HG03159 (cell line): ENCODE measurements around the gene AP1G2.
A peak's percentile ranks its signal among the peaks of the same experiment; 100 is the strongest.
"Not testable (repeated sequence)": the region's sequence is repeated elsewhere in the genome, so short reads cannot be mapped to it uniquely, and the experiment has no call there.

Experiments used
- ATAC-seq: cut with Tn5 transposase; IDR thresholded peaks from one replicate; pipeline ENCODE4 v1.9.1; 2021; ENCODE audit warnings: mild to moderate bottlenecking, moderate library complexity; ENCODE audit not compliant: unreplicated experiment

Gene AP1G2, protein sequence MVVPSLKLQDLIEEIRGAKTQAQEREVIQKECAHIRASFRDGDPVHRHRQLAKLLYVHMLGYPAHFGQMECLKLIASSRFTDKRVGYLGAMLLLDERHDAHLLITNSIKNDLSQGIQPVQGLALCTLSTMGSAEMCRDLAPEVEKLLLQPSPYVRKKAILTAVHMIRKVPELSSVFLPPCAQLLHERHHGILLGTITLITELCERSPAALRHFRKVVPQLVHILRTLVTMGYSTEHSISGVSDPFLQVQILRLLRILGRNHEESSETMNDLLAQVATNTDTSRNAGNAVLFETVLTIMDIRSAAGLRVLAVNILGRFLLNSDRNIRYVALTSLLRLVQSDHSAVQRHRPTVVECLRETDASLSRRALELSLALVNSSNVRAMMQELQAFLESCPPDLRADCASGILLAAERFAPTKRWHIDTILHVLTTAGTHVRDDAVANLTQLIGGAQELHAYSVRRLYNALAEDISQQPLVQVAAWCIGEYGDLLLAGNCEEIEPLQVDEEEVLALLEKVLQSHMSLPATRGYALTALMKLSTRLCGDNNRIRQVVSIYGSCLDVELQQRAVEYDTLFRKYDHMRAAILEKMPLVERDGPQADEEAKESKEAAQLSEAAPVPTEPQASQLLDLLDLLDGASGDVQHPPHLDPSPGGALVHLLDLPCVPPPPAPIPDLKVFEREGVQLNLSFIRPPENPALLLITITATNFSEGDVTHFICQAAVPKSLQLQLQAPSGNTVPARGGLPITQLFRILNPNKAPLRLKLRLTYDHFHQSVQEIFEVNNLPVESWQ

DNA sequence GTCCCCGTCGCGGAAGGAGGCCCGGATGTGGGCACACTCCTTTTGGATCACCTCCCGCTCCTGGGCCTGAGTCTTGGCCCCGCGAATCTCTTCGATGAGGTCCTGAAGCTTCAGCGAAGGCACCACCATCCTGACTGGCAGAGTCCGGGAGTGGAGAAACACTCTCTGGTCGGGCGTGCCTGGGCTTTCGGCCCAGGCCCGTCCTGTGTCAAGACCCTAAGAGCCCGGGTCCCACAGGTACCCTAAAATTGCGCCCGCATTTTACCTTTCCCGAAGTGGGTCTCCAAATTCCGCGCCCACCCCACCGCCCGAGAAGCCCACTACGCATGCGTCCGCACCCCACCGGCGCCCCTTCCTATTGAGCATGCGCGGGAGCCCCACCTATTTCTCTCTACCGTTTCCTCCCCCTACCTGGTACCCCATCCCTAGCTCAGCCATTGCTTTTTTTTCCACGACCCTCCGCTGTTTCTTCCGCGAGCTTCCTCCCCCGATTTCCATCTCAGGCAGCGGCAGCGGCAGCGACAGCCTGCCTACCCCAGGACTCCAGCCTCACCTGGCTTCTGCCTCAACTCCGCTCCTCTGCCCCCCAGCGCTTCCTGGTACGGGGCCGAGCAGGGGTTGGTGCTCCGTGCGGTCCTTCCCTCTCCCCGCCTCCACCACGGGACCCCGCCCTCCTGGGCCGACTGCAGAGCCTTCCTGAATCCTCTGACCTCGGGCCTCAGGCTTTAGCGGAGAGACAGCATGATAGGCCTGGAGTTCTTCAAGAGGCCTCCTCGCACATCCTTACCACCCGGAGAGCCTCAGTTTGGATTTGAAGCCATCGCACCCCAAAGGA lies at the start of gene AP1G2:
AP1G2 (minus strand) TSS at position 606 of the 835 bp plus-strand sequence; CDS start at position 129, 477 bp downstream.
- peak; percentile 78 for ATAC-seq

DNA sequence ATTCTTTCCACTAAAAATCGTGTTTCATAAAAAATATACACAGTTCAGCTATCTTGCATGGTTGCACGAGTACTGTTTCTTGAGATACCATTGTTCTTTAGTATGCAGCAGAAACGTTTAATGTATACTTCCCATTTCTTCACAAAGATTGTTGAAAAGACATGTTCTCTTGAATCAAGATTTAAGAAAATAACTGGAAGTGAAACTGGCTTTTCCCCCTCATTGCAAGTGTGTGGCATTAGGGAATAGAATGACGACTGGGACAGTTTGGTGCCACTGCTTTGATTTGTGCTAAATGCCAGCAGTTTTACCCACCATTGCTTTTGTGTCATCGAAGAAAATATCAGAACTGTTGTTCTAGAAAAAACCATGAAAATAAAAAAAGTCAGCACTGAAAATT lies 48.3 kb upstream of the AP1G2 start:
- no peak for ATAC-seq

DNA sequence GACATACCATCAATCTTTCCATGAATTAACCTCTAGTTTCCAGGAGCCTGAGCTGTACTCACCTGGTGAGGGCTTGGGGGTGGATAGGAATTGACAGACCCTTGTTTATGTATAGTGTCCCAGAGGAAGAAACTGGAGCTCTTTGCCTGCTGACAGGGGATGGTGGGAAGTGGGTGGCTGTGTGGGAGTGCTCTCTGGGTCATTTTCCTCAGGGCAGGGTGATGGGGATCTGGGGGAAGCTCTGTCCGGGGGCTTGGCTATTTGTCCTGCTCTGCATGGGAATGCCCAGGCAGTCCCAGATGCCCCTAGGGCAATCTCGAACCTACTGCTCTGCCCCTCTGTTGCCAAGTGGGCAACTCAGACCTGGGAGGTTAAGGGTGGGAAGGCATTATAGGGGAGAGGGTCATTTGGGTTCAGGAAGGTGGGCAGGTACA lies 46.8 kb upstream of the AP1G2 start:
- no peak for ATAC-seq

DNA sequence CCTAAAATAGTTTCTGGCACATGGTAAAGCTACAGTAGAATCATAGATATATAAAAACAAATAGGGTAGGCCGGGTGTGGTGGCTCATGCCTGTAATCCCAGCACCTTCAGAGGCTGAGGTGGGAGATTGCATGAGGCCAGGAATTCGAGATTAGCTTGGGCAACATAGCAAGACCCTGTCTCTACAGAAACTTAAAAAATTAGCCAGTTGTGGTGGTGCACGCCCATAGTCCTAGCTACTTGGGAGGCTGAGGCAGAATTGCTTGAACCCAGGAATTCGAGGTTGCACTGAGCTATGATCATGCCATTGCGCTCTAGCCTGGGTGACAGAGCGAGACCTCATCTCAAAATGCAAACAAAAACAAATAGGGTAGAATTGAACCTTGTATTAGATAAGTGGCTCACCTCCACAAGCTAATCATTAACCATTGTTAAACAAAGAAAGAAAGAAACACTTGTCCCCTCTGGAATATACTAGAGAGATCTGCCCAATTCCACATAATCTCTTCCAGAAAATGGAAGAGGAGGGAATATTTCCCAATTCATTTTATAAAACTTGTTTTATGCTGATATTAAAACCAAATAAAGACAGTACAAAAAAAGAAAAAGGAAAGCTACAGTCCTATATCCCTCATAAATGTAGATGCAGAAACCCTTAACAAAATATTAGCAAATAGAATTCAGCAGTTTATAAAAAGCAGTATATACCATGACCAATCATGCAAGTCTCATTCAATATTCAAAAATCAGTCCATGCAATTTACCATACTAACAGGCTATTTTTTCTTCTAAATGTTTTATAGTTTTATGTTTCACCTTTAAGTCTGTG lies 45.9 kb upstream of the AP1G2 start:
- ATAC-seq, result no peak

DNA sequence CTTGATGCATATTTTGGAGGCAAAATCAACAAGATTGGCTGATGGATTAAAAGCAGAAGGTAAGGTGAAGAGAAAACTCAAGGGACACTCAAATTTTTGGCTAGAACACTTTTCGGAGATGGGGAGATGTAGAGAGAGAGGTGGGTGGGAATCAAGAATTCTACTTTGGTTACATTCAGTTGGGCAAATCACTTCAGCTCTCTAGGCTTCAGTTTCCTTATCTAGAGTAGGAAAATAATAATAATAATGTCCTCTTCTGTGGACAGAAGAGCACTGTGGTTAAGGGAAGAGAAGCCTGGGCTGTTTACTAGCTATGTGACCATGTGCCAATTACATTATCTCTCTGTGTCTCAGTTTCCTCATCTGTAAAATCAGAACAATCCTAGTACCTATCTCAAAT lies 45.2 kb upstream of the AP1G2 start:
- no peak for ATAC-seq

DNA sequence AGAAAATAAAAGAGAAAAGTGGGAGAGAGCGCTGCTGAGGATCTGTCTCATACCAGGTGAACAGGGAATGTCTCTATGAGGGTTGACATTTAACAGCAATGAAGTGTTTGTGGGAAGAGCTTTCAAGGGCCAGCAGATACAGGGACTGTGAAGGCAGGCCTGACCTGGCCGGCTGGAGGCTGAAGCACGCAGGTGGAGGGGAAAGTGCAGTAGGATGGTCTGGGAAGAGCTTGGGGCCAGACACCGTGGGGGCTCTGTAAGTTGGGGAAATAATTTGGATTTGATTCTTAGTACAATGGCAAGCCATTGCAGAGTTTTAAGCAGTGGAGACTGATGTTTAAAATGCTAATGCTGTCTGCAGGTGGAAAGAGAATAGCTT lies 44.8 kb upstream of the AP1G2 start:
- no peak for ATAC-seq

DNA sequence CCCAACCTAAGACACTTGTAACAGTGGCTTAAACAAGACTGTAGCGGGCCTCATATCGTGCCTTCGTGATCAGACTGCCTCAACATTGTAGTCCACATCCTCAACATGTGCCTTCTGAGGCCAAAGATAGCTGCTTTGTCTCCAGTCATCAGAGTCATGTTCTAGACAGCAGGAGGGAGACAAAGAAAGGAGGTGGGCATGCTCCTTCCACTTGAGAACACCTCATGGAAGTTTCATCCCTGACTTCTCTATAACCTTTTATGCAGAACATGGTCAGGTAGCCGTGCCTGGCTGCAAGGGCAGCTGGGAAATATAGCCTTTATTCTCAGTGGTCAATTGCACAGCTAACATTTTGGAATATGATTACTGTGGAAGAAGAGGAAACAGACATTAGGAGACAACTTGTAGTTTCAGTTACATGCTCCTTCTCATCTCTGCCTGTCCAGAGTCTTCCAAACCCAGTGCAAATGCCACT lies 43.3 kb upstream of the AP1G2 start:
- no peak for ATAC-seq

DNA sequence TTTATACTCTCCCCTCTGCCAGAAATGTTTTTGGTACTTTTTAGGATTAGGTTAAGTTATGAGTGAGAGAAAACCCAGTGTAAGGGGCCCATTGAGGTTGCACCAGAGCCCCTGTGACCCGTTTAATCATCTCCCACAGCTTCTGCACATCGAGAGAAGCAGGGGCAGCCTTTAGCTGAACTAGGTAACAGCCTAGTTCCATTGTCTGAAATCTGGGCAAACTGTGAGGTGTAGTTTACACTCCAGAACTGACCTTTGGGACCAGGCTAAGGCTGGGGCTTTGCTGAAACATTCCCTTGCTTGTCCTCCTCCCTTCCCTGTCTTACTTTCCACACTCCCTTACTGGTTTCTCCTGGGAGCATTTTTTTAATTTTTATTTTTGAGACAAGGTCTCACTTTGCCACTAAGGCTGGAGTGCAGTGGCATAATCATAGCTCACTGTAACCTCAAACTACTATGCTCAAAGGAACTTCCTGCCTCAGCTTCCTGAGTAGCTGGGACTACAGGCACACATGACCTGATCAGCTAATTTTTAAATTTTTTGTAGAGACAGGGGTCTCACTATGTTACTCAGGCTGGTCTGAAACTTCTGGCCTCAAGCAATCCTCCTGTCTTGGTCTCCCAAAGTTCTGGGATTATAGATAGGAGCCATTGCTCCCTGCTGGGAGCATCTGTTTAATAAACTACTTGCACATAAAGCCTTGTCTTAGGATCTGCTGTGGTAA lies 42.7 kb upstream of the AP1G2 start:
- ATAC-seq, result no peak

DNA sequence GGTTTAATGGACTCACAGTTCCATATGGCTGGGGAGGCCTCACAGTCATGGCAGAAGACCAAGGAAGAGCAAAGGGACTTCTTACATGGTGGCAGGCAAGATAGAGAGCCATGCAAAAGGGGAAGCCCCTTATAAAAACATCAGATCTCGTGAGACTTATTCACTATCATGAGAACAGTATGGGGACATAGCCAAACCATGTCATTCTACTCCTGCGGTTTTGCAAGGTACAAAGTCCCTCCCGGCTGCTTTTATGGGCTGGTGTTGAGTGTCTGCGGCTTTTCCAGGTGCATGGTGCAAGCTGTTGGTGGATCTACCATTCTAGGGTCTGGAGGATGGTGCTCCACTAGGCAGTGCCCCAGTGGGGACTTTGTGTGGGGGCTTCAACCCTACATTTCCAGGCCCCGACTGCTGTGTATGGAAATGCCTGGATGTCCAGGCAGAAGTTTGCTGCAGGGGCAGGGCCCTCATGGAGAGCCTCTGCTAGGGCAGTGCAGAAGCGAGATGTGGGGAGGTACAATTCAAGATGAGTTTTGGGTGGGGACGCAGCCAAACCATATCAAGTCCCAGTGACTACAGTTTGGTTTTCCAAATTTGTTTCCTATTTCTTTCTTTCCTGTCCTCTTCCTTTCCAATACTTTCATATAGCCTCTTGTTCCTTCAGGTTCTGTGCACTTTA lies 42.0 kb upstream of the AP1G2 start:
- not testable (repeated sequence) for ATAC-seq

DNA sequence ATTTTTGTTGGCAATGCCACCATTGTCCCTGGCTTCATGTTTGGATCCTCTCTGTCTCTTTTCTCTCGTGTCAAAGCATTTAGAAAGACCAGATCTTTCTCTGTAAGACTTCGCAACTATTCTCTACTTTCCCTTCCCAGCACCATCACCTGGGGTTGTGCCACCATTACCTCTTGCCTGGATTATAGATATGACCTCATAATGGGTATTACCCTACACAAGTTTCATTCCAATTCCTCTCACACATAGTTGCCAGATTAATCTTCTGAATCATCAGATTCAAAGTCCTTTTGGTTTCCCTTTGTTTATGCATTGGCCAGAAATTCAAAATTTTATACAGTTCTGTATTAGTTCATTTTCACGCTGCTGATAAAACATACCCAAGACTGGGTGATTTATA lies 41.4 kb upstream of the AP1G2 start:
- ATAC-seq, result no peak

DNA sequence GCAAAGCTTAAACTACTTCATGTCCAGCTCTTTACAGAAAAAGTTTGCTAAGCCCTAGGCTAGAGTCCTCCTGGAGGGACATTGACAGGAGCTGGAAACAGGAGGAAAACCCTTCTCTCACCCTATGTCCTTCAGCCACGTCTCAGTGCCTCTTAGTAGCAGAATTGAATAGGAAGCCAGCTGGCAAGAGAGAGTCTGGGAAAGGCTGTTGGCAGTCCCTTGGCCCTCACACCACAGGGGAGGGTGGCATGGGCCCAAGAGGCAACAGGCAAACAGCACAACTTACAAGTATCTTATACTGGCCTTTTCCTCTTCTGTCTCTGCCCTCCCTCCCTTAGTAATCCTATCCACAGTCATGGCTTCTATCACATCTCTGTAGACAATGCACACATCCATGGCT lies 40.9 kb upstream of the AP1G2 start:
- no peak for ATAC-seq

DNA sequence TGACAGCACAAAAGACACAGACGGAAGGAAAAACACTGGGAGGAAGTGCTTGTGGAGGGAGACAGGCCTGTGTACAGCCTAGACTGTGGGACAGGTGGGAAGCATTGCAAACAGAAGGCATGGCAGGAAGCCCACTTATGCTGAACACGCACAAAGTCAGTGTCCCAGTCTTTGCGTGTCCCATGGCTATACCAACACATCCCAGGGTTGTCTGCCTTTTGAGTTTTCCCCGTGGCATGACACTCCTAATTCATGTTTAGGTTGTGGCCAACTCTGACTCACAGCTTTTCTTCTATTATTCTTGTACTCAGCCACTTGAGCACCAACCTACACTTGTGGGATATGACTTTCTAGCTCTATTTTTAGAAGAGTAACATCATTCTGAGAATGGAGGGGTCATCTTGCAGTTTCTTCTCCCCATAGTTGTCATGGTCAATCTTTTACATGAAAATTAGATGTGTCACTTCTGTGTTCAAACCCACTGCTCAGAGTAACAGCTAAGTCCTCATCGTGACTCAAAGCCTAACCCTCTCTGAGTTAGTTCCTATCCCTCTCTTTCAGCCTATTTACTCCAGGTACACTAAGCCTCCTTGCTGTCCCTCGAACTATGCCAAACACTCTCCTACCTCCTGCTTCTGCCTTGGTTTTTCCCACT lies 38.5 kb upstream of the AP1G2 start:
- peak; percentile 81 for ATAC-seq

DNA sequence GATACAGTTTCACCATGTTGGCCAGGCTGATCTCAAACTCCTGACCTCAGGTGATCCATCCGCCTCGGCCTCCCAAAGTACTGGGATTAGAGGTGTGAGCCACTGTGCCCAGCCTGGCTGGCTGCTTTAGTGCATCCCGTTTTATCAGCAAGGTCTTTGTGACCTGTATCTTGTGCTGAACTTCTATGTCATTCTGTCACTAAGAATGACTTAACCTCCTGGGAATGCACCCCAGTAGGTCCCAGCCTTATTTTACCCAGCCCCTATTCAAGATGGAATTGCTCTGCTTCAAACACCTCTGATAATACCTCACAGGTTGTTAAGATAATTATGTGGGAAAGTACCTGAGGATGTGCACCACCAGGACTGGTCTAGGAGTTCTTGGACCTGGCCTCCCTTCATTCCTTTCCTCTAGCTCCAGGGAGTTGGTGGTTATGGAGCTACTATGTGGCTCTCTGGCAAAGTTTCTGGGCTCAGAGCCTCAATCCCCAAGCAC lies 37.1 kb upstream of the AP1G2 start:
- no peak for ATAC-seq

DNA sequence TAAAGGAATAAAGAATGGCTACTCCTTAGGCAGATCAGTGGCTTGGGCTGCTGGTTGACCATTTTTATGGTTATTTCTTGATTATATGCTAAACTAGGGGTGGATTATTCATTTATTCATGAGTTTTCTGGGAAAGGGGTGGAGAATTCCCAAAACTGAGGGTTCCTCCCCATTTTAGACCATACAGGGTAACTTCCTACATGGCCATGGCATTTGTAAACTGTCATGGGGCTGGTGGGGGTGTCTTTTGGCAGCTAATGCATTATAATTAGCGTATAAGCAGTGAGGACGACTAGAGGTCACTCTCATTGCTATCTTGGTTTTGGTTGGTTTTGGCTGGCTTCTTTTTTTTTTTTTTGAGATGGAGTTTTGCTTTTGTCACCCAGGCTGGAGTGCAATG lies 36.6 kb upstream of the AP1G2 start:
- ATAC-seq, result no peak

DNA sequence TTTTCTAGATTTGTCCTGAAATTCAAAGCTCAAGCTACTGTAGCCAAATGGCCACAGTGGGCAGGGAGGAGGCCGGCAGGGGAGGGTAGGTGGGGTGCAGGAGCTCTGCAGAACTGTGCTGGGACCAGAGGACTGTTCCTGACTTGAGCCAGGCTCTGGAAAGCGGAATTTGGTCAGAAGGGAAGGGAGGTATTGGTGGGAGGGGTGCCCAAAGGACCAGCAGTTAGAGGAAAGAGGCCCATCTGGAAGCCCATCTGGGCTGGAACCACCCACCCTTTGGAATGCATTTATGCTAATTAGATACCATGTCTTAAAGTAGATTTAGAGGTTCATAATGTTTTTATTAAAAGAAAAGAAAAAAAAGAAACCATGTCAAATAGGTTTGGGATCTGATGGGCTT lies 35.5 kb upstream of the AP1G2 start:
- ATAC-seq, result no peak

DNA sequence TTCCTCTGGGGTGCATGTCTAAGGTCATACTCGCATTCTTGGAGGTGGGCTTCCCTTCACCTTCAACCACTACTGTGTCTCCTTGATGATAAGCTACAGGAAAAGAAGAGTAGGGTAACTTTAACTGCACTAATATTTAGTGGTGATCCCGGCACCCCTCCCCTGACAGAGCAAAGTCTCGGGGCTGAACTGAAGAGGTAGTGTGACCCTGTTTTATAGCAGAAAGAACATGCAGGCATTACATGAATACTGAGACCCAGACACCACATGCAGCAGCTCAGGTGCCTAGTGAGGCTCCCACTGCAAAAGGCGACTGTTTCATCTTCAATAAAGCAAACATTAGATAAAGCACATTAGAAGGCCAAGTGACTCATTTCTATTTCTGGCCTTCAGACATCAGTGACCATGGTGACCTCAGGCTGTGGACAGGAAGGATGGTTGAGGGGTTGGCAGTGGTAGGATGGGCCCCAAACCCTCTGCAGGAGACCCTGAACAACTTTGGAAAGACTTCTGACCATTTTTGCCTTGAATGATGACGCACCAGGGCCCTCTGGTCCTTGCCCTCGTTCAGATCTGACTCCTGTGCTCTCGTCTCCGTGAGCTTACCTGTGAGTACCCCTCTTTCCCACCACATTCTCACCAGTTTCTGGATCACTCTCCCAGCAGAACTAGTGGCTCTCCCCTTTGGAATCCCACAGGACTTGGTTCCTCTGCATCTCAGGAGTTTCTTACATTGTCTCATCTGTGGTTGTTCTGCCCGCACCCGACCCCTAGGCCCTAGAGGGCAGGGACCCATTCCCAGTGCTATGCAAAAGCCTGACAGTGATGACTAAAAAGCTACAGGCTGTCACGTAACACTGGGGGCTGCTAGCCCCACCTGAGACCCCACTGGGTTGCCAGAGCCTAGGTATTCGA lies 34.8 kb upstream of the AP1G2 start:
- no peak for ATAC-seq

DNA sequence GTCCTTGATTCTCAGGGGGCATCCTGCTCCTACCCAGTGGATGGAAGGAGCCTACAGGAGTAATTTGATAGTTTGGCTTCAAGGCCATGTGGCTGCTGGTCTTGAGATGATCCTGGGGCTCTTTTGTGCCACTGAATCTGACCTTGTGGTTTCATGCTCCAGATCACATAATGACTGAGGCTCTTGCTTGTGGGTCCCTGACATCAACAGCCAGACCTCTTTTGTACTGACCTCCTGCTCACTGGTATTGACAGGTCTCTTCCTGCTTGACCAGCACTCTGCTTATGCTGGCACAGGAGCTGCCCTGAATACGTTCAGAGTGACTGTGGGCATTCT lies 34.2 kb upstream of the AP1G2 start:
- ATAC-seq, result no peak

DNA sequence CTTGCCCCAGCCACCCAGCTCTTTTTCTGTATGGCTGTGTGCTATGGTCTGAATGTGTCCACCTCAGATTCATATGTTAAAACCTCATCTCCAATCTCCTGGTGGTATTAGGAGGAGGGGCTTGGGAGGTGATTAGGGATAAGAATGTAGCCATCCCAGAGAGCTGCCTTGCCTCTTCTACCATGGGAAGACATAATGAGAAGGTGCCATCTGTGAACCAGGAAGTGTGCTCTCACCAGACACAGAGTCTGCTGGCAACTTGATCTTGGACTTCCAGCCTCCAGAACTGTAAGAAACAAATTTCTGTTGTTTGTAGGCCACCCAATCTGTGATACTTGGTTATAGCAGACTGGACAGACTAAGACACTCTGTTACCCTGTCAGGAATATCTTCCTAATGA lies 33.8 kb upstream of the AP1G2 start:
- no peak for ATAC-seq
